K562 (cell line): ENCODE results near the gene TMEM179. TPM values are rescaled to one million over a fixed set of nuclear protein-coding genes. Genes with fewer than 3 reads are reported as not detected.

Experiments used
- ATAC-seq: fragments of 200-7000 bp; cut with Tn5 transposase; 3 replicates; pipeline ENCODE4 v1.9.1; 2020; ENCODE audit warnings: moderate library complexity
- BruUV-seq: library from RNA; stranded (reverse); fragments of 400-500 nt; replicated peaks from 2 replicates; lab custom pipeline; 2021; lab: Mats Ljungman, UMichigan
- CTCF ChIA-PET: fragments of 300-600 bp; formaldehyde crosslinking; extraction: SDS; loops from one replicate; lab custom pipeline; 2021; ENCODE audit warnings: low intra/inter-chr PET ratio; lab: Yijun Ruan, JAX
- POLR2A ChIA-PET: fragments of 300-600, 350-650 bp; sonication (Branson Sonifier 250); formaldehyde crosslinking; extraction: SDS; loops from one replicate; lab custom pipeline; 2021; ENCODE audit warnings: antibody characterized with exemption, inconsistent platforms; lab: Yijun Ruan, JAX
- DNase-seq, 4 experiments: peaks; one replicate each; pipeline versions ENCODE4 v3.0.0 to v3.0.0-alpha.2; 2011 to 2018; ENCODE audit warnings: low spot score in 3 of 4, mixed read lengths in 3 of 4; ENCODE audit errors: extremely low read depth in 1 of 4
- FAIRE-seq: peaks from 2 replicates; lab custom pipeline; 2011; peaks lifted over from hg19 to GRCh38; lab: Jason Lieb, UNC
- H2AFZ ChIP-seq: 2 replicates; pipeline ENCODE4 v1.6.0; 2011; ENCODE audit warnings: low read depth, low read length, control low read depth, inconsistent platforms
- H3K27ac ChIP-seq: fragments of 200-600 bp; 3 replicates; pipeline ENCODE4 v1.8.0; 2011; ENCODE audit warnings: low read depth, mild to moderate bottlenecking, control low read depth, inconsistent platforms, low read length, moderate library complexity, mixed read lengths; ENCODE audit errors: extremely low read depth
- H3K27me3 ChIP-seq, 2 experiments: fragments of 300-600 bp in 1 of 2; 2 replicates in 1 of 2; 3 replicates in 1 of 2; pipeline versions ENCODE4 v1.6.0 to v1.8.0; 2011; ENCODE audit warnings: inconsistent platforms in 2 of 2, low read length in 2 of 2, mild to moderate bottlenecking in 1 of 2, mixed read lengths in 1 of 2, moderate library complexity in 1 of 2; ENCODE audit not compliant: control insufficient read depth in 2 of 2, insufficient read depth in 2 of 2
- H3K36me3 ChIP-seq: fragments of 300-600 bp; 3 replicates; pipeline ENCODE4 v1.8.0; 2011; ENCODE audit warnings: mild to moderate bottlenecking, low read length, inconsistent platforms; ENCODE audit not compliant: control insufficient read depth, insufficient read depth
- H3K4me1 ChIP-seq, 2 experiments: fragments of 200-600 bp in 1 of 2; replicated peaks in 1 of 2; 2 replicates in 1 of 2; 3 replicates in 1 of 2; pipeline versions ENCODE4 v1.5.1 to v1.8.0; 2011; ENCODE audit warnings: inconsistent platforms in 2 of 2, low read length in 2 of 2, mild to moderate bottlenecking in 1 of 2, mixed read lengths in 1 of 2, moderate library complexity in 1 of 2; ENCODE audit not compliant: control insufficient read depth in 2 of 2, insufficient read depth in 2 of 2
- H3K4me2 ChIP-seq: 2 replicates; pipeline ENCODE4 v1.6.1; 2011; ENCODE audit warnings: low read length, control low read depth, inconsistent platforms, mixed read lengths; ENCODE audit not compliant: insufficient read depth
- H3K4me3 ChIP-seq: fragments of 200-600 bp; sonication (generic), shearing (Covaris generic); 2 replicates; pipeline ENCODE4 v1.5.1; 2016; ENCODE audit warnings: control low read depth, inconsistent platforms
- H3K79me2 ChIP-seq: fragments of 200-600 bp; 3 replicates; pipeline ENCODE4 v1.8.0; 2011; ENCODE audit warnings: low read length, inconsistent platforms; ENCODE audit not compliant: control insufficient read depth, insufficient read depth
- H3K9ac ChIP-seq, 2 experiments: 2 replicates each; pipeline versions ENCODE4 v1.6.0 to v1.6.1; 2011; ENCODE audit warnings: low read depth in 2 of 2, low read length in 2 of 2, control low read depth in 1 of 2, inconsistent platforms in 1 of 2, mild to moderate bottlenecking in 1 of 2, mixed read lengths in 1 of 2; ENCODE audit not compliant: insufficient read depth in 1 of 2
- H3K9me1 ChIP-seq: one replicate; pipeline ENCODE4 v1.6.0; 2011; ENCODE audit warnings: inconsistent platforms, mild to moderate bottlenecking, low read length, moderate library complexity; ENCODE audit not compliant: control insufficient read depth, insufficient read depth
- H3K9me3 ChIP-seq: replicated peaks from 2 replicates; pipeline ENCODE4 v1.5.1; 2011; ENCODE audit warnings: low read depth, low read length, inconsistent platforms; ENCODE audit not compliant: control insufficient read depth, insufficient read depth
- H4K20me1 ChIP-seq: replicated peaks from 2 replicates; pipeline ENCODE4 v1.6.1; 2011; ENCODE audit warnings: low read length, inconsistent platforms, mixed read lengths; ENCODE audit not compliant: control insufficient read depth, insufficient read depth
- CREBBP ChIP-seq: IDR thresholded peaks from one replicate; pipeline ENCODE4 v1.6.1; 2012; ENCODE audit warnings: low read depth, mild to moderate bottlenecking, control low read depth, inconsistent platforms, low read length
- DMBX1 ChIP-seq: fragments of 250-450 bp; sonication (Bioruptor Pico); IDR thresholded peaks from 2 replicates; pipeline ENCODE4 v1.8.0; 2022; ENCODE audit warnings: inconsistent platforms, mild to moderate bottlenecking, moderate library complexity, borderline replicate concordance
- ETS2 ChIP-seq: IDR thresholded peaks from 2 replicates; pipeline ENCODE4 v1.6.1; 2016; ENCODE audit warnings: borderline replicate concordance, missing genetic modification characterization, mild to moderate bottlenecking, moderate library complexity, missing compliant biosample characterization; ENCODE audit not compliant: poor library complexity, severe bottlenecking
- MEF2D ChIP-seq: conservative IDR thresholded peaks from 2 replicates; pipeline ENCODE4 v1.6.1; 2016; ENCODE audit warnings: low read depth, missing genetic modification characterization, missing compliant biosample characterization
- MIER1 ChIP-seq: fragments of 450-650 bp; IDR thresholded peaks from 2 replicates; pipeline ENCODE4 v1.6.1; 2016; ENCODE audit warnings: antibody characterized with exemption, mild to moderate bottlenecking, low read depth
- NCOA1 ChIP-seq: fragments of 450-650 bp; IDR thresholded peaks from 2 replicates; pipeline ENCODE4 v1.6.1; 2016; ENCODE audit warnings: low read depth
- NFATC3 ChIP-seq: fragments of 450-650 bp; IDR thresholded peaks from 2 replicates; pipeline ENCODE4 v1.6.1; 2017; ENCODE audit warnings: mild to moderate bottlenecking
- NFYB ChIP-seq: IDR thresholded peaks from 2 replicates; pipeline ENCODE4 v1.6.1; 2011; ENCODE audit warnings: mild to moderate bottlenecking, moderate library complexity; ENCODE audit not compliant: insufficient read length; ENCODE audit errors: extremely low read depth
- RBM15 ChIP-seq: fragments of 200-400 bp; formaldehyde crosslinking; IDR thresholded peaks from 2 replicates; pipeline ENCODE4 v1.6.1; 2018; ENCODE audit warnings: mild to moderate bottlenecking, low read length, moderate library complexity; ENCODE audit not compliant: insufficient read depth
- RNF2 ChIP-seq: sonication (generic); IDR thresholded peaks from 2 replicates; pipeline ENCODE4 v1.6.1; 2016
- SIN3B ChIP-seq: fragments of 450-650 bp; IDR thresholded peaks from 2 replicates; pipeline ENCODE4 v1.6.1; 2017; ENCODE audit warnings: low read depth, mild to moderate bottlenecking, moderate library complexity
- SREBF2 ChIP-seq: sonication (generic); formaldehyde crosslinking; IDR thresholded peaks from 2 replicates; pipeline ENCODE4 v1.4.0; 2020; ENCODE audit warnings: mild to moderate bottlenecking, missing genetic modification reagents
- ZNF586 ChIP-seq: fragments of 450-650 bp; formaldehyde crosslinking; conservative IDR thresholded peaks from 2 replicates; pipeline ENCODE4 v1.4.0; 2020; ENCODE audit warnings: mild to moderate bottlenecking, moderate library complexity
- WGBS: fragments of 100-300 bp; shearing (Covaris generic); methylation state at CpG from one replicate; pipeline ENCODE4 v1.1.6; 2016; ENCODE audit warnings: low coverage, mixed read lengths; ENCODE audit not compliant: insufficient coverage; ENCODE audit errors: missing lambda C conversion rate; 5-methylcytosine and 5-hydroxymethylcytosine counted together
- in situ Hi-C: fragments of 300-500 bp; cut with MboI; formaldehyde crosslinking; loops from 4 replicates; pipeline ENCODE4 v1.15.0; 2018; ENCODE audit warnings: inconsistent platforms, mixed read lengths
- intact Hi-C: fragments of 100-400 bp; cut with micrococcal nuclease; formaldehyde crosslinking; loops from 2 replicates; pipeline ENCODE4 v1.14.2; 2022
- polyA plus RNA-seq, 8 experiments: library from polyadenylated mRNA; depleted of rRNA in 4 of 8; stranded (reverse) in 5 of 8; unstranded in 3 of 8; fragments of >200 nt; fragmentation: Nextera tagmentation in 2 of 8; fragmentation: Illumina TruSeq in 1 of 8; extraction: Ambion mirVana in 2 of 8; extraction: Trizol in 1 of 8; gene quantifications; 2 replicates each; pipeline versions ENCODE4 v1.2.1 to v1.2.3, GENCODE V29; 2011 to 2014; ENCODE audit warnings: inconsistent platforms in 1 of 8, missing spikeins in 1 of 8
- total RNA-seq, 7 experiments: library from RNA; depleted of rRNA in 6 of 7; stranded (reverse); fragments of >200 nt in 6 of 7; fragmentation: Illumina TruSeq in 2 of 7; extraction: Trizol in 2 of 7; gene quantifications; 2 replicates each; pipeline versions ENCODE4 v1.2.1 to v1.2.3, GENCODE V29; 2011 to 2021; ENCODE audit warnings: low replicate concordance in 1 of 7
- TF ChIP-seq, protein P1 (sequence below): fragments of 450-650 bp; IDR thresholded peaks from 2 replicates; pipeline ENCODE4 v1.6.1; 2016; ENCODE audit warnings: mild to moderate bottlenecking
- TF ChIP-seq, protein P2 (sequence below): sonication (generic); IDR thresholded peaks from 2 replicates; pipeline ENCODE4 v1.6.1; 2016

The TMEM179 gene
- total and polyA plus RNA-seq, 9 of the 15 experiments (the other 6 are each of a cell fraction or from before 2014, with no cell fraction given) = not detected

DNA sequence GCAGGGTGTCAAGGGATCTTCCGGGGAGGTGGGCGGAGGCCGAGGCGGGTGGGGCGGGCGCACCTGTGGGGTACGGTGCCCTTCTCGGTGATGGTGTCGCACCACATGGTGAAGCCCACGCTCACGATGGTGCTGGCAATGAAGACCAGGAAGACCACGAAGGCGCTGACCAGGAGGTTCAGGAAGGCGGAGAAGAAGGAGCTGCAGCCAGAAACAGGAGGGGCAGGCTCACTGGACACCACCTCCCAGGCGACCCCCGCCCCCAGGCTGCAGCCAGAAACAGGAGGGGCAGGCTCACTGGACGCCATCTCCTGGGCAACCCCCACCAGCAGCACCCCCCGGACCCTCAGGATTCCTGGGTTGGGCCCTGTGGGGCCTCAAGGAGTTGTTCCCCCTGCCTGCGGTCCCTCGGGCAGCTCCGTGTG is 7.6 kb downstream of the TMEM179 start:
- DNase-seq (no peak), FAIRE-seq (no peak), ATAC-seq (no peak)
- no peak overlapping the region for H3K4me2 ChIP-seq
- 0% methylated on average over 10 of the region's 21 CpGs for WGBS
- H3K9ac ChIP-seq = no peak overlapping the region
- TF ChIP-seq MEF2D (tag) = no peak
- TF ChIP-seq ETS2 = no peak
- TF ChIP-seq ZNF586 = no peak
- no peak for TF ChIP-seq NCOA1
- no peak for TF ChIP-seq SIN3B
- no peaks in the 10 kb centered on the region for H3K79me2 ChIP-seq
- POLR2A ChIA-PET = no interaction called here
- intact Hi-C loops = no loop called here
- H3K36me3 ChIP-seq = no peaks in the 10 kb centered on the region
- CTCF ChIA-PET = no interaction called here
- H2AFZ ChIP-seq = no peak overlapping the region
- H3K27me3 ChIP-seq = peaks cover 0 to 12% of the 10 kb centered on the region in 2 experiments; a peak in 2 of 5 replicates
- H3K4me1 ChIP-seq = no peaks in the 10 kb centered on the region; a peak in 1 of 5 replicates
- no peak overlapping the region for H3K4me3 ChIP-seq
- no TSS peak for BruUV-seq
- H4K20me1 ChIP-seq = peaks cover 9% of the 10 kb centered on the region; the same call in 1 of the 2 replicates
- no peak overlapping the region for H3K27ac ChIP-seq
- H3K9me3 ChIP-seq = no peaks in the 10 kb centered on the region
- H3K9me1 ChIP-seq = no peaks in the 10 kb centered on the region
- in situ Hi-C loops = no loop called here

DNA sequence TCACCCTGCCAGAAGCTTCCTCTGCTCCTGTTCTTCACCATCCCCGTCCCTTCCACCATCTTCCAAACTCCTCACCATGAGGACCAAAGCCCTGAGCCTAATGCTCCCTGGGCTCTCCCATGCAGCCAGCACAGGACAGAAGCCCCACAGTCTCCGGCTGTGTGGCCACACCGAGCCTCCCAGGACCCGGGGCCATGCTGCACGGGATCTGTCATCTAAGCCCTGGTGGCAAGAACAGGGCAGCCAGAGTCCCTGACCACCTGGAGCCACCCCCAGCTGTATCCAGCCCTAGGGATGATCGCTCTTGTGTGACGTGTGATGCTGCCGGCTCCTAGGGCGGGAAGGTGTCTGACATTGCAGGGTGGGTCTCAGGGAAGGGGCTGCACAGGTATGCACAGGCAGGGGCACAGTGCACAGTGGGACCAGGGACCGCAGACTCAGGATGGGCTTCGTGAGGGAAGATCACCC is 8.1 kb downstream of the TMEM179 start:
- no peaks in the 10 kb centered on the region for H3K36me3 ChIP-seq
- no peak overlapping the region for H3K4me2 ChIP-seq
- no peaks in the 10 kb centered on the region for H3K9me1 ChIP-seq
- peaks cover 0 to 12% of the 10 kb centered on the region in 2 experiments; a peak in 2 of 5 replicates for H3K27me3 ChIP-seq
- H3K79me2 ChIP-seq = no peaks in the 10 kb centered on the region
- H2AFZ ChIP-seq = no peak overlapping the region
- CTCF ChIA-PET = no interaction called here
- peaks cover 9% of the 10 kb centered on the region; the same call in 1 of the 2 replicates for H4K20me1 ChIP-seq
- H3K4me3 ChIP-seq = no peak overlapping the region
- POLR2A ChIA-PET = no interaction called here
- no peak overlapping the region for H3K9ac ChIP-seq
- in situ Hi-C loops = no loop called here
- H3K27ac ChIP-seq = no peak overlapping the region
- DNase-seq (no peak), ATAC-seq (no peak), FAIRE-seq (no peak)
- intact Hi-C loops = no loop called here
- no TSS peak for BruUV-seq
- no peaks in the 10 kb centered on the region for H3K9me3 ChIP-seq
- H3K4me1 ChIP-seq = no peaks in the 10 kb centered on the region; a peak in 1 of 5 replicates
- WGBS = 0% methylated on average over 10 of the region's 11 CpGs
- TF ChIP-seq DMBX1 (CRISPR knock-in tag) (no peak), NFATC3 (no peak), NFYB (no peak), RNF2 (no peak), RBM15 (no peak), CREBBP (no peak), SREBF2 (no peak), MIER1 (no peak)
- TF ChIP-seq, protein P1, sequence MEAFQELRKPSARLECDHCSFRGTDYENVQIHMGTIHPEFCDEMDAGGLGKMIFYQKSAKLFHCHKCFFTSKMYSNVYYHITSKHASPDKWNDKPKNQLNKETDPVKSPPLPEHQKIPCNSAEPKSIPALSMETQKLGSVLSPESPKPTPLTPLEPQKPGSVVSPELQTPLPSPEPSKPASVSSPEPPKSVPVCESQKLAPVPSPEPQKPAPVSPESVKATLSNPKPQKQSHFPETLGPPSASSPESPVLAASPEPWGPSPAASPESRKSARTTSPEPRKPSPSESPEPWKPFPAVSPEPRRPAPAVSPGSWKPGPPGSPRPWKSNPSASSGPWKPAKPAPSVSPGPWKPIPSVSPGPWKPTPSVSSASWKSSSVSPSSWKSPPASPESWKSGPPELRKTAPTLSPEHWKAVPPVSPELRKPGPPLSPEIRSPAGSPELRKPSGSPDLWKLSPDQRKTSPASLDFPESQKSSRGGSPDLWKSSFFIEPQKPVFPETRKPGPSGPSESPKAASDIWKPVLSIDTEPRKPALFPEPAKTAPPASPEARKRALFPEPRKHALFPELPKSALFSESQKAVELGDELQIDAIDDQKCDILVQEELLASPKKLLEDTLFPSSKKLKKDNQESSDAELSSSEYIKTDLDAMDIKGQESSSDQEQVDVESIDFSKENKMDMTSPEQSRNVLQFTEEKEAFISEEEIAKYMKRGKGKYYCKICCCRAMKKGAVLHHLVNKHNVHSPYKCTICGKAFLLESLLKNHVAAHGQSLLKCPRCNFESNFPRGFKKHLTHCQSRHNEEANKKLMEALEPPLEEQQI = no peak
- TF ChIP-seq, protein P2, sequence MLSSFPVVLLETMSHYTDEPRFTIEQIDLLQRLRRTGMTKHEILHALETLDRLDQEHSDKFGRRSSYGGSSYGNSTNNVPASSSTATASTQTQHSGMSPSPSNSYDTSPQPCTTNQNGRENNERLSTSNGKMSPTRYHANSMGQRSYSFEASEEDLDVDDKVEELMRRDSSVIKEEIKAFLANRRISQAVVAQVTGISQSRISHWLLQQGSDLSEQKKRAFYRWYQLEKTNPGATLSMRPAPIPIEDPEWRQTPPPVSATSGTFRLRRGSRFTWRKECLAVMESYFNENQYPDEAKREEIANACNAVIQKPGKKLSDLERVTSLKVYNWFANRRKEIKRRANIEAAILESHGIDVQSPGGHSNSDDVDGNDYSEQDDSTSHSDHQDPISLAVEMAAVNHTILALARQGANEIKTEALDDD = no peak
